ENCODE data around the gene APOBEC4.
A peak's percentile ranks its signal among the peaks of the same experiment; 100 is the strongest.

DNA sequence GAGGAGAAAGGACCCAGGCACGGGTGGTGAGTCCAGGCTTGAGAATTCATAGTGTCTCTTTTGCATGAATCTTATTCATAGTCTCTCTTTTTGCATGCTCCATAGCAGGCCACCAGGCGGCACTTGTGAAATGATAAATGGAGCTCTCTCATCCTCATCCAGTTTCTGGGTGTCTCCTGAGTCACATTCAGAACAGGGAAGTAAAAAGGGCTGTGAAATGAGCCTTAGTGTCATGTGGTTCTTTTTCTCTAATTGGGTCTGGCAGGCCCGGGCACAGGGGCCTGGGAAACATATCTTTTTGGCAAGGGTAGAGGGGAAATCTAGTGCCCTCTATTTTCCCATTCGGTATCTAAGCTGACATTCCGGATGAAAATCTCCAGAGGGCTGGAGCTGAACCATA lies 43.8 kb downstream of the APOBEC4 start:
- no peak for TF ChIP-seq POLR2A (IDR thresholded peaks at IDR 0.05)
- TF ChIP-seq, protein P1, sequence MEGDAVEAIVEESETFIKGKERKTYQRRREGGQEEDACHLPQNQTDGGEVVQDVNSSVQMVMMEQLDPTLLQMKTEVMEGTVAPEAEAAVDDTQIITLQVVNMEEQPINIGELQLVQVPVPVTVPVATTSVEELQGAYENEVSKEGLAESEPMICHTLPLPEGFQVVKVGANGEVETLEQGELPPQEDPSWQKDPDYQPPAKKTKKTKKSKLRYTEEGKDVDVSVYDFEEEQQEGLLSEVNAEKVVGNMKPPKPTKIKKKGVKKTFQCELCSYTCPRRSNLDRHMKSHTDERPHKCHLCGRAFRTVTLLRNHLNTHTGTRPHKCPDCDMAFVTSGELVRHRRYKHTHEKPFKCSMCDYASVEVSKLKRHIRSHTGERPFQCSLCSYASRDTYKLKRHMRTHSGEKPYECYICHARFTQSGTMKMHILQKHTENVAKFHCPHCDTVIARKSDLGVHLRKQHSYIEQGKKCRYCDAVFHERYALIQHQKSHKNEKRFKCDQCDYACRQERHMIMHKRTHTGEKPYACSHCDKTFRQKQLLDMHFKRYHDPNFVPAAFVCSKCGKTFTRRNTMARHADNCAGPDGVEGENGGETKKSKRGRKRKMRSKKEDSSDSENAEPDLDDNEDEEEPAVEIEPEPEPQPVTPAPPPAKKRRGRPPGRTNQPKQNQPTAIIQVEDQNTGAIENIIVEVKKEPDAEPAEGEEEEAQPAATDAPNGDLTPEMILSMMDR (IDR thresholded peaks at IDR 0.05) = peak; percentile 21 to 38 (median 32)
- no peak for TF ChIP-seq POLR2AphosphoS5 (IDR thresholded peaks at IDR 0.05)
